ENCODE data around the gene ARMH3. TPM values are rescaled to one million over a fixed set of nuclear protein-coding genes. Genes with fewer than 3 reads are reported as not detected.

The ARMH3 gene
- total and polyA plus RNA-seq, 10 donors, result 11.6 to 37.4 (median 21.6) TPM

GRCh38 chr10:101972761-101973160, 83.2 kb downstream of the ARMH3 start:
- Histone ChIP-seq H3K27me3 (replicated peaks in 1 of 7) (no peaks in the 10 kb centered on the region), H3K27ac (peak overlapping the region in 6 of 8 donors; percentile 44 to 84 (median 78)), H3K4me3 (no peak overlapping the region), H3K36me3 (peaks cover 0 to 69% (median 4%) of the 10 kb centered on the region in 6 donors), H3K9me3 (no peaks in the 10 kb centered on the region), H3K4me1 (peaks cover 29 to 77% (median 52%) of the 10 kb centered on the region in 6 donors)
- DNase-seq, result no peak
- TF ChIP-seq POLR2A (IDR thresholded peaks at IDR 0.05) (no peak), POLR2AphosphoS5 (IDR thresholded peaks at IDR 0.05) (no peak), CTCF (IDR thresholded peaks at IDR 0.05 in 8 of 11, conservative IDR thresholded peaks at IDR 0.05 in 3 of 11) (no peak)
- intact Hi-C loops (cut with DNase I; ENCODE audit: low total_unique reads), result no loop called here
- WGBS, 5 donors, result 70 to 81% (median 74%) methylated on average over 9 of the region's 9 CpGs

GRCh38 chr10:101969412-101969922, 86.5 kb downstream of the ARMH3 start:
- no peak for DNase-seq
- TF ChIP-seq POLR2AphosphoS5 (IDR thresholded peaks at IDR 0.05) (peak in 1 of 3 donors; percentile 8), POLR2A (IDR thresholded peaks at IDR 0.05) (no peak), CTCF (IDR thresholded peaks at IDR 0.05 in 8 of 11, conservative IDR thresholded peaks at IDR 0.05 in 3 of 11) (no peak)
- Histone ChIP-seq H3K4me3 (no peak overlapping the region), H3K27ac (peak overlapping the region; percentile 55 to 87 (median 80)), H3K4me1 (peaks cover 35 to 96% (median 74%) of the 10 kb centered on the region in 6 donors), H3K9me3 (no peaks in the 10 kb centered on the region), H3K27me3 (replicated peaks in 1 of 7) (no peaks in the 10 kb centered on the region), H3K36me3 (peaks cover 0 to 59% (median 4%) of the 10 kb centered on the region in 6 donors)
- WGBS, 5 donors, result 32 to 52% (median 45%) methylated on average over 4 of the region's 4 CpGs
- intact Hi-C loops (cut with DNase I; ENCODE audit: low total_unique reads), result no loop called here

- no peak for TF ChIP-seq POLR2A (IDR thresholded peaks at IDR 0.05)
- no peak for TF ChIP-seq POLR2AphosphoS5 (IDR thresholded peaks at IDR 0.05)
- TF ChIP-seq CTCF (IDR thresholded peaks at IDR 0.05 in 8 of 11, conservative IDR thresholded peaks at IDR 0.05 in 3 of 11), result no peak
- no peak for DNase-seq
- intact Hi-C loops (cut with DNase I; ENCODE audit: low total_unique reads), result no loop called here
- Histone ChIP-seq H3K36me3 (peaks cover 0 to 58% (median 4%) of the 10 kb centered on the region in 6 donors), H3K9me3 (no peaks in the 10 kb centered on the region), H3K27me3 (replicated peaks in 1 of 7) (no peaks in the 10 kb centered on the region), H3K27ac (peak overlapping the region; percentile 55 to 87 (median 80)), H3K4me1 (peaks cover 30 to 91% (median 69%) of the 10 kb centered on the region in 6 donors), H3K4me3 (no peak overlapping the region)
- WGBS, 5 donors, result 15 to 45% (median 24%) methylated on average over 1 of the region's 1 CpG
These were observed 87.0 kb downstream of the ARMH3 start for GRCh38 chr10:101968940-101969321.

GRCh38 chr10:101968286-101968939, 87.6 kb downstream of the ARMH3 start:
- 57 to 65% (median 63%) methylated on average over 2 of the region's 2 CpGs for WGBS, 5 donors
- no peak overlapping the region for H3K4me3 ChIP-seq
- intact Hi-C loops (cut with DNase I; ENCODE audit: low total_unique reads), result no loop called here
- no peaks in the 10 kb centered on the region for H3K27me3 ChIP-seq (replicated peaks in 1 of 7)
- peaks cover 0 to 63% (median 4%) of the 10 kb centered on the region in 6 donors for H3K36me3 ChIP-seq
- H3K9me3 ChIP-seq, result no peaks in the 10 kb centered on the region
- DNase-seq, result no peak
- TF ChIP-seq POLR2AphosphoS5 (IDR thresholded peaks at IDR 0.05) (no peak), POLR2A (IDR thresholded peaks at IDR 0.05) (no peak), CTCF (IDR thresholded peaks at IDR 0.05 in 8 of 11, conservative IDR thresholded peaks at IDR 0.05 in 3 of 11) (no peak)
- H3K27ac ChIP-seq, result peak overlapping the region; percentile 55 to 87 (median 80)
- H3K4me1 ChIP-seq, result peaks cover 25 to 86% (median 63%) of the 10 kb centered on the region in 6 donors
